SK-N-SH treated with all-trans-retinoic acid at 6 μM for 48 hours (cell line): Measurements from ENCODE around the gene SCARF2.

Source experiments
- ATAC-seq: fragments of 200-7000 bp; cut with Tn5 transposase; 3 replicates; pipeline ENCODE4 v1.9.1; 2020; ENCODE audit warnings: mild to moderate bottlenecking, moderate library complexity
- ARNTL ChIP-seq: fragments of 450-650 bp; formaldehyde crosslinking; IDR thresholded peaks from 2 replicates; pipeline ENCODE4 v1.5.0; 2020; ENCODE audit warnings: low read depth, mild to moderate bottlenecking, moderate library complexity, borderline replicate concordance
- BACH2 ChIP-seq: fragments of 250-450 bp; sonication (Bioruptor Pico); IDR thresholded peaks from 2 replicates; pipeline ENCODE4 v1.9.0; 2021; ENCODE audit warnings: mild to moderate bottlenecking, borderline replicate concordance
- CREB5 ChIP-seq: fragments of 250-450 bp; sonication (Bioruptor Pico); IDR thresholded peaks from 2 replicates; pipeline ENCODE4 v1.5.1; 2020; ENCODE audit warnings: low read depth, mild to moderate bottlenecking, moderate library complexity
- CSDC2 ChIP-seq: fragments of 250-450 bp; sonication (Bioruptor Pico); IDR thresholded peaks from 2 replicates; pipeline ENCODE4 v1.5.0; 2020; ENCODE audit warnings: mild to moderate bottlenecking, moderate library complexity
- ESRRG ChIP-seq: fragments of 250-450 bp; sonication (Bioruptor Pico); IDR thresholded peaks from 2 replicates; pipeline ENCODE4 v1.6.1; 2021; ENCODE audit warnings: mild to moderate bottlenecking
- GLIS3 ChIP-seq: fragments of 250-450 bp; sonication (Bioruptor Pico); IDR thresholded peaks from 2 replicates; pipeline ENCODE4 v1.5.0; 2020; ENCODE audit warnings: mild to moderate bottlenecking, moderate library complexity
- OSR1 ChIP-seq: fragments of 250-450 bp; sonication (Bioruptor Pico); IDR thresholded peaks from 2 replicates; pipeline ENCODE4 v1.8.0; 2022; ENCODE audit warnings: moderate library complexity, mild to moderate bottlenecking, inconsistent platforms
- PATZ1 ChIP-seq: fragments of 250-450 bp; sonication (Bioruptor Pico); IDR thresholded peaks from 2 replicates; pipeline ENCODE4 v1.8.0; 2020; ENCODE audit warnings: mild to moderate bottlenecking, moderate library complexity, borderline replicate concordance
- PPARA ChIP-seq: fragments of 250-450 bp; sonication (Bioruptor Pico); IDR thresholded peaks from 2 replicates; pipeline ENCODE4 v1.5.0; 2020; ENCODE audit warnings: mild to moderate bottlenecking, borderline replicate concordance
- RARB ChIP-seq: fragments of 250-450 bp; sonication (Bioruptor Pico); IDR thresholded peaks from 2 replicates; pipeline ENCODE4 v1.8.0; 2021; ENCODE audit warnings: mild to moderate bottlenecking, moderate library complexity
- TCF4 ChIP-seq: fragments of 250-450 bp; sonication (Bioruptor Pico); IDR thresholded peaks from 2 replicates; pipeline ENCODE4 v1.8.0; 2021; ENCODE audit warnings: mild to moderate bottlenecking, moderate library complexity, borderline replicate concordance
- TOX ChIP-seq: fragments of 250-450 bp; sonication (Bioruptor Pico); IDR thresholded peaks from 2 replicates; pipeline ENCODE4 v1.8.0; 2021; ENCODE audit warnings: mild to moderate bottlenecking, moderate library complexity, borderline replicate concordance
- TSHZ2 ChIP-seq: fragments of 250-450 bp; sonication (Bioruptor Pico); IDR thresholded peaks from 2 replicates; pipeline ENCODE4 v1.5.0; 2020; ENCODE audit warnings: mild to moderate bottlenecking, moderate library complexity
- ZC3H10 ChIP-seq: fragments of 250-450 bp; sonication (Bioruptor Pico); IDR thresholded peaks from 2 replicates; pipeline ENCODE4 v1.5.1; 2021; ENCODE audit warnings: mild to moderate bottlenecking, moderate library complexity
- ZFP3 ChIP-seq: fragments of 250-450 bp; sonication (Bioruptor Pico); IDR thresholded peaks from 2 replicates; pipeline ENCODE4 v1.5.0; 2020; ENCODE audit warnings: mild to moderate bottlenecking, moderate library complexity
- ZFP30 ChIP-seq: fragments of 450-650 bp; formaldehyde crosslinking; IDR thresholded peaks from 2 replicates; pipeline ENCODE4 v1.5.0; 2022; ENCODE audit warnings: mild to moderate bottlenecking, moderate library complexity
- ZNF565 ChIP-seq: fragments of 450-650 bp; formaldehyde crosslinking; conservative IDR thresholded peaks from 2 replicates; pipeline ENCODE4 v1.5.0; 2020; ENCODE audit warnings: low read depth, mild to moderate bottlenecking, moderate library complexity
- ZNF70 ChIP-seq: fragments of 450-650 bp; formaldehyde crosslinking; IDR thresholded peaks from 2 replicates; pipeline ENCODE4 v1.5.0; 2020; ENCODE audit warnings: mild to moderate bottlenecking, moderate library complexity
- TF ChIP-seq, protein P1 (sequence below): fragments of 250-450 bp; sonication (Bioruptor Pico); IDR thresholded peaks from 2 replicates; pipeline ENCODE4 v1.5.1; 2021; ENCODE audit warnings: mild to moderate bottlenecking, moderate library complexity

The SCARF2 gene

GRCh38 chr22:20402960-20403778, 34.5 kb downstream of the SCARF2 start (continued):
- TF ChIP-seq PATZ1 (CRISPR knock-in tag): no peak
- no peak for TF ChIP-seq CSDC2

DNA sequence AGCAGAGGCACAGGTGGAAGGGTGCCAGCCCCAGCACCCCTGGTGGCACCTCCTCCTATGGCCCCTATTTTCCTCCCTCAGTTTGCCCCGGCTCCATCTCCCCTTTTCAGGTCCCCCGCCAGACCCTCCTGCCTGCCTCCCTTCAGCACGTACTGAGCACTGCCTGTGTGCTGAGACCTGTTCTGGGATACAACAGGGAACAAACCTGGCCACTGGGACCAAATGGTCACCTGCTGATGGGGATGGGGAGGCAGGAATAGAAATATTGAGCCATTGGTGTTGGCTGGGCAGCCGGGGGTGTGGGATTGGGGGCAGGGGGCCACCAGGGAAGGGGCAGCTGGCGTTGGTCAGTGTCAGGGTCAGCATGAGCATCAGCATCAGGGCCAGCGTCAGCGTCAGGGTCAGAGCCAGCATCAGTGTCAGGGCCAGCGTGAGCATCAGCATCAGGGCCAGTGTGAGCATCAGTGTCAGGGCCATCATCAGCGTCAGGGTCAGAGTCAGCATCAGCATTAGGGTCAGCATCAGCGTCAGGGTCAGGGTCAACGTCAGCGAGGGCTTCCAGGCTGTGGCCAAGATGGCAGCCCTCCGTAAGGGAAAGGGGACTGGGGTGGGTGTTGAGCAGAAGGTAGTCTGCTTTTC, 36.1 kb downstream of the SCARF2 start:
- TF ChIP-seq RARB (no peak), ARNTL (CRISPR knock-in tag) (no peak), ZC3H10 (CRISPR knock-in tag) (no peak), GLIS3 (CRISPR knock-in tag) (no peak)
- TF ChIP-seq, protein P1, sequence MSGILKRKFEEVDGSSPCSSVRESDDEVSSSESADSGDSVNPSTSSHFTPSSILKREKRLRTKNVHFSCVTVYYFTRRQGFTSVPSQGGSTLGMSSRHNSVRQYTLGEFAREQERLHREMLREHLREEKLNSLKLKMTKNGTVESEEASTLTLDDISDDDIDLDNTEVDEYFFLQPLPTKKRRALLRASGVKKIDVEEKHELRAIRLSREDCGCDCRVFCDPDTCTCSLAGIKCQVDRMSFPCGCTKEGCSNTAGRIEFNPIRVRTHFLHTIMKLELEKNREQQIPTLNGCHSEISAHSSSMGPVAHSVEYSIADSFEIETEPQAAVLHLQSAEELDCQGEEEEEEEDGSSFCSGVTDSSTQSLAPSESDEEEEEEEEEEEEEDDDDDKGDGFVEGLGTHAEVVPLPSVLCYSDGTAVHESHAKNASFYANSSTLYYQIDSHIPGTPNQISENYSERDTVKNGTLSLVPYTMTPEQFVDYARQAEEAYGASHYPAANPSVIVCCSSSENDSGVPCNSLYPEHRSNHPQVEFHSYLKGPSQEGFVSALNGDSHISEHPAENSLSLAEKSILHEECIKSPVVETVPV (CRISPR knock-in tag): no peak
- no peak for ATAC-seq

DNA sequence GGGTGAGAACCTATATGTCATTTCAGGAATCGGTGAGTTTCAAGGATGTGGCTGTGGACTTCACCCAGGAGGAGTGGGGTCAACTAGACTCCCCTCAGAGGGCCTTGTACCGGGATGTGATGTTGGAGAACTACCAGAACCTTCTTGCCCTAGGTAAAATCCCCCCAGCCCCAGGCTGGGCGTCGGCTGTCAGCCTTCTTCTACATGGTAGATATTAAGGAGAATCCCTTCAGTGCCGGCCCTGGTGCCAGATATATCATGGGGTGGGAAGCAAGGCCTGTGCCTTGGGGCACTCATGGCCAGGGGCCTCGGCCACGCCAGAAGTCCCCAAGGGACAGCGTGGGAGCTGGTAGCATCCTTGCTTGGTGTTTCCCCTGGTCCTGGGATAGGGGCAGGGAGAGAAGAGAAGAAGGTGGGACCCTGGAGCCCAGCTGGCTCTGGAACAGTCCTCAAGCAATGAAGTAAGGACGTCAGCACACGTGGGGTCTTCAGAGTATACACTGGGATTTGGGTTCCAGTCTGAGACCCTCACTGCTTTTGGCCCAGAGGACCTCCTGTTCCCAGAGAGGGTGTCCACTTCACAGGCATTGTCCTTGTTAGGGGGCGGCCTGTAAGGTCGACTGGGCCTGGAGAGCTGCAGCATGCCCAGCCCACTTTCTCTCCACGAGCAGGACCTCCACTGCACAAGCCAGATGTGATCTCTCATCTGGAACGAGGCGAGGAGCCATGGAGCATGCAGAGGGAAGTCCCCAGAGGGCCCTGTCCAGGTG, 36.8 kb downstream of the SCARF2 start:
- ATAC-seq: no peak
- TF ChIP-seq RARB: no peak
- TF ChIP-seq ARNTL (CRISPR knock-in tag): no peak
- no peak for TF ChIP-seq OSR1 (CRISPR knock-in tag)
- TF ChIP-seq ZC3H10 (CRISPR knock-in tag): no peak
- no peak for TF ChIP-seq ZFP30
- TF ChIP-seq ESRRG (CRISPR knock-in tag): no peak
- TF ChIP-seq ZNF70 (CRISPR knock-in tag): no peak
- TF ChIP-seq PATZ1 (CRISPR knock-in tag): no peak
- TF ChIP-seq TOX (CRISPR knock-in tag): no peak

GRCh38 chr22:20399866-20400605, 37.6 kb downstream of the SCARF2 start:
- TF ChIP-seq ZFP3 (CRISPR knock-in tag) (no peak), GLIS3 (CRISPR knock-in tag) (no peak), ARNTL (CRISPR knock-in tag) (no peak), RARB (no peak), ZNF565 (CRISPR knock-in tag) (no peak), TCF4 (CRISPR knock-in tag) (no peak), CSDC2 (no peak), ESRRG (CRISPR knock-in tag) (no peak), TSHZ2 (CRISPR knock-in tag) (no peak), BACH2 (CRISPR knock-in tag) (no peak), CREB5 (CRISPR knock-in tag) (no peak), PPARA (CRISPR knock-in tag) (no peak), ZC3H10 (CRISPR knock-in tag) (no peak), OSR1 (CRISPR knock-in tag) (no peak)
- no peak for ATAC-seq
